Measurements from ENCODE around the gene PRKCQ. TPM values are rescaled to one million over a fixed set of nuclear protein-coding genes. Genes with fewer than 3 reads are reported as not detected.

The PRKCQ gene
- total and polyA plus RNA-seq, 2 of the 4 experiments (the other 2 are of a cell fraction) = under 0.01 to 0.03 TPM

- ChIA-PET POLR2A (ENCODE audit: unreplicated experiment) (no interaction called here), CTCF (no interaction called here)
- H2AK5ac ChIP-seq (ENCODE audit: low read depth, low read length) = no peak overlapping the region
- no peak overlapping the region for H2BK20ac ChIP-seq (ENCODE audit: low read depth, low read length)
- no peak overlapping the region for H3K56ac ChIP-seq (ENCODE audit: extremely low read depth, insufficient read depth, low read length)
- H3K4me1 ChIP-seq (ENCODE audit: control insufficient read depth, insufficient read depth, low read length) = no peaks in the 10 kb centered on the region
- H2BK120ac ChIP-seq (ENCODE audit: low read depth, low read length) = no peak overlapping the region
- WGBS, 2 experiments (ENCODE audit: extremely low coverage in 2 of 2, insufficient read length in 1 of 2) = no CpG with 5 or more reads among the region's 4 CpGs
- H3K4me3 ChIP-seq (ENCODE audit: insufficient read depth, low read depth, low read length) = no peak overlapping the region
- no peak overlapping the region for H2AFZ ChIP-seq (replicated peaks; ENCODE audit: low read length, poor library complexity)
- no peak overlapping the region for H2AK9ac ChIP-seq (replicated peaks; ENCODE audit: low read depth, low read length, poor library complexity)
- no peak for DNase-seq
- H3K9me3 ChIP-seq (ENCODE audit: control insufficient read depth, insufficient read depth, low read length) = no peaks in the 10 kb centered on the region
- no peak overlapping the region for H4K5ac ChIP-seq (ENCODE audit: low read depth, low read length)
- H3K14ac ChIP-seq (replicated peaks; ENCODE audit: low read depth, low read length) = no peak overlapping the region
- H3K23ac ChIP-seq (ENCODE audit: low read depth, low read length) = no peak overlapping the region
- H3K79me1 ChIP-seq (ENCODE audit: low read depth in 1 of 2, low read length in 2 of 2) = no peaks in the 10 kb centered on the region
- no peak for ATAC-seq (ENCODE audit: low read depth)
- H4K91ac ChIP-seq (ENCODE audit: insufficient read depth, low read depth, low read length) = no peak overlapping the region
- in situ Hi-C loops (cut with MboI; ENCODE audit: low sequenced_read_pairs) = no loop called here
- BruUV-seq (replicated peaks) = no TSS peak
- no peaks in the 10 kb centered on the region for H4K20me1 ChIP-seq (ENCODE audit: insufficient read depth, low read length)
- H3K27me3 ChIP-seq (ENCODE audit: control insufficient read depth, insufficient read depth, low read length) = no peaks in the 10 kb centered on the region; the same call in 1 of the 2 replicates
- TF ChIP-seq BHLHE40 (IDR thresholded peaks at IDR 0.05; ENCODE audit: low read depth, low read length) (no peak), RCOR1 (IDR thresholded peaks at IDR 0.05; ENCODE audit: insufficient replicate concordance, low read length) (no peak), POLR2A (IDR thresholded peaks at IDR 0.05; ENCODE audit: low read depth, low read length) (no peak), MXI1 (IDR thresholded peaks at IDR 0.05; ENCODE audit: borderline replicate concordance, low read depth, low read length) (no peak), CHD1 (IDR thresholded peaks at IDR 0.05; ENCODE audit: low read depth, low read length) (no peak), ELK1 (IDR thresholded peaks at IDR 0.05; ENCODE audit: borderline replicate concordance, low read depth, low read length) (no peak), NFE2L2 (IDR thresholded peaks at IDR 0.05; ENCODE audit: low read depth, low read length) (no peak), RAD21 (IDR thresholded peaks at IDR 0.05; ENCODE audit: low read length) (no peak), USF2 (IDR thresholded peaks at IDR 0.05; ENCODE audit: low read depth, low read length) (no peak), SMC3 (IDR thresholded peaks at IDR 0.05; ENCODE audit: low read depth, low read length) (no peak), MAFK (IDR thresholded peaks at IDR 0.05; ENCODE audit: low read depth, low read length) (no peak), CTCF (conservative IDR thresholded peaks at IDR 0.05; ENCODE audit: low read depth, low read length) (no peak), RFX5 (IDR thresholded peaks at IDR 0.05; ENCODE audit: low read depth, low read length) (no peak), FOS (IDR thresholded peaks at IDR 0.05; ENCODE audit: low read depth, low read length) (no peak), CEBPB (IDR thresholded peaks at IDR 0.05; ENCODE audit: low read depth, low read length) (no peak), MAZ (IDR thresholded peaks at IDR 0.05; ENCODE audit: borderline replicate concordance, low read depth, low read length) (no peak)
- dilution Hi-C loops (cut with HindIII; ENCODE audit: low sequenced_read_pairs, unreplicated experiment) = no loop called here
- no peaks in the 10 kb centered on the region for H3K36me3 ChIP-seq (ENCODE audit: control insufficient read depth, insufficient read depth, low read length)
- H3K4me2 ChIP-seq (ENCODE audit: low read depth, low read length) = no peak overlapping the region
- H3K9ac ChIP-seq (ENCODE audit: low read depth, low read length) = no peak overlapping the region
- no peak overlapping the region for H4K8ac ChIP-seq (ENCODE audit: low read depth in 2 of 2, low read length in 2 of 2)
- no peak overlapping the region for H2BK15ac ChIP-seq (ENCODE audit: low read depth, low read length)
- H3K9me1 ChIP-seq (ENCODE audit: insufficient read depth, low read length) = no peaks in the 10 kb centered on the region
- no peak overlapping the region for H3K18ac ChIP-seq (ENCODE audit: low read depth, low read length)
- intact Hi-C loops (cut with micrococcal nuclease) = no loop called here
- no peak overlapping the region for H2BK5ac ChIP-seq (ENCODE audit: low read depth, low read length, poor library complexity, severe bottlenecking)
- no peak overlapping the region for H3K4ac ChIP-seq (ENCODE audit: low read depth, low read length)
- H3K27ac ChIP-seq (ENCODE audit: insufficient read depth, low read length) = no peak overlapping the region
Measured at GRCh38 chr10:6615971-6616370, 35.9 kb upstream of the PRKCQ start.
